ENCODE results near the gene THSD4.

GRCh38 chr15:71723344-71723743 is 608.1 kb downstream of the THSD4 start:
- TF ChIP-seq POLR2A (IDR thresholded peaks at IDR 0.05; ENCODE audit: low read depth, low read length) (no peak), CTCF (conservative IDR thresholded peaks at IDR 0.05; ENCODE audit: low read depth, low read length) (no peak), RAD21 (IDR thresholded peaks at IDR 0.05; ENCODE audit: low read length) (no peak), RCOR1 (IDR thresholded peaks at IDR 0.05; ENCODE audit: insufficient replicate concordance, low read length) (no peak), CEBPB (IDR thresholded peaks at IDR 0.05; ENCODE audit: low read depth, low read length) (no peak), ELK1 (IDR thresholded peaks at IDR 0.05; ENCODE audit: borderline replicate concordance, low read depth, low read length) (no peak), MAFK (IDR thresholded peaks at IDR 0.05; ENCODE audit: low read depth, low read length) (no peak), MXI1 (IDR thresholded peaks at IDR 0.05; ENCODE audit: borderline replicate concordance, low read depth, low read length) (no peak), CHD1 (IDR thresholded peaks at IDR 0.05; ENCODE audit: low read depth, low read length) (no peak)
- TF ChIP-seq, protein P1, sequence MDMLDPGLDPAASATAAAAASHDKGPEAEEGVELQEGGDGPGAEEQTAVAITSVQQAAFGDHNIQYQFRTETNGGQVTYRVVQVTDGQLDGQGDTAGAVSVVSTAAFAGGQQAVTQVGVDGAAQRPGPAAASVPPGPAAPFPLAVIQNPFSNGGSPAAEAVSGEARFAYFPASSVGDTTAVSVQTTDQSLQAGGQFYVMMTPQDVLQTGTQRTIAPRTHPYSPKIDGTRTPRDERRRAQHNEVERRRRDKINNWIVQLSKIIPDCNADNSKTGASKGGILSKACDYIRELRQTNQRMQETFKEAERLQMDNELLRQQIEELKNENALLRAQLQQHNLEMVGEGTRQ (IDR thresholded peaks at IDR 0.05; ENCODE audit: low read depth, low read length), result no peak

All from IMR-90 (cell line).